Ishikawa (cell line): Measurements from ENCODE around the gene STK38L.

Experiments used
- EGR1 ChIP-seq: IDR thresholded peaks from 2 replicates; pipeline ENCODE4 v1.6.1; 2012
- EP300 ChIP-seq: IDR thresholded peaks from 2 replicates; pipeline ENCODE4 v1.6.1; 2012; ENCODE audit warnings: borderline replicate concordance
- FOXM1 ChIP-seq: IDR thresholded peaks from 2 replicates; pipeline ENCODE4 v1.6.1; 2012; ENCODE audit warnings: low read depth, borderline replicate concordance
- NFIC ChIP-seq: IDR thresholded peaks from 2 replicates; pipeline ENCODE4 v1.6.1; 2012
- RAD21 ChIP-seq: IDR thresholded peaks from 2 replicates; pipeline ENCODE4 v1.6.1; 2012; ENCODE audit warnings: low read depth
- TAF1 ChIP-seq: IDR thresholded peaks from 2 replicates; pipeline ENCODE4 v1.6.1; 2012; ENCODE audit warnings: low read depth, mild to moderate bottlenecking
- ZBTB7A ChIP-seq: IDR thresholded peaks from 2 replicates; pipeline ENCODE4 v1.6.1; 2012; ENCODE audit warnings: low read depth

DNA sequence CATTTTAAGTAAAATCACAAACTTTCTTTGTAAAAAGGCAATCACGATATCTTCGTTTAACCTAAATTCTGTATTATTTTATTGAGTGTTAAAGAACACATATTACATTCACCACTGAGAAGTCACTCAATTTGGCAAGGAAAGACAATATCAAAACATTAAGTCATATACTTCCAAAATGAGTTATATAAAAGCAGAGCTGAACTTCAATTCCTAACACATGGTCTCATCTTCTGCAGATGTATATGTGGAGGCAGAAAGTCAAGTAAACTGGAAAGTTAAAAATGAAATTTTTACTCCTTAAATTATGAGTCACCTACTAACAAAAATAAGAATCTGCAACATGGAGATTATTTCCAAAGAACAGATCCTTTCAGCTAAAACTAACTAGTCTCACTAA lies 117.3 kb downstream of the STK38L start:
- TF ChIP-seq FOXM1 (no peak), ZBTB7A (no peak), EP300 (no peak), NFIC (no peak), TAF1 (no peak), EGR1 (no peak), RAD21 (no peak)
